K562 (cell line): ENCODE measurements around the gene ZBTB22. TPM values are rescaled to one million over a fixed set of nuclear protein-coding genes. Genes with fewer than 3 reads are reported as not detected.

ENCODE experiments used
- ATAC-seq: fragments of 200-7000 bp; cut with Tn5 transposase; 3 replicates; pipeline ENCODE4 v1.9.1; 2020; ENCODE audit warnings: moderate library complexity
- BruUV-seq: library from RNA; stranded (reverse); fragments of 400-500 nt; replicated peaks from 2 replicates; lab custom pipeline; 2021; lab: Mats Ljungman, UMichigan
- CTCF ChIA-PET: fragments of 300-600 bp; formaldehyde crosslinking; extraction: SDS; loops from one replicate; lab custom pipeline; 2021; ENCODE audit warnings: low intra/inter-chr PET ratio; lab: Yijun Ruan, JAX
- POLR2A ChIA-PET: fragments of 300-600, 350-650 bp; sonication (Branson Sonifier 250); formaldehyde crosslinking; extraction: SDS; loops from one replicate; lab custom pipeline; 2021; ENCODE audit warnings: antibody characterized with exemption, inconsistent platforms; lab: Yijun Ruan, JAX
- DNase-seq, 4 experiments: peaks; one replicate each; pipeline versions ENCODE4 v3.0.0 to v3.0.0-alpha.2; 2011 to 2018; ENCODE audit warnings: low spot score in 3 of 4, mixed read lengths in 3 of 4; ENCODE audit errors: extremely low read depth in 1 of 4
- FAIRE-seq: peaks from 2 replicates; lab custom pipeline; 2011; peaks lifted over from hg19 to GRCh38; lab: Jason Lieb, UNC
- H2AFZ ChIP-seq: 2 replicates; pipeline ENCODE4 v1.6.0; 2011; ENCODE audit warnings: low read depth, low read length, control low read depth, inconsistent platforms
- H3K27ac ChIP-seq: fragments of 200-600 bp; 3 replicates; pipeline ENCODE4 v1.8.0; 2011; ENCODE audit warnings: low read depth, mild to moderate bottlenecking, control low read depth, inconsistent platforms, low read length, moderate library complexity, mixed read lengths; ENCODE audit errors: extremely low read depth
- H3K27me3 ChIP-seq, 2 experiments: fragments of 300-600 bp in 1 of 2; 2 replicates in 1 of 2; 3 replicates in 1 of 2; pipeline versions ENCODE4 v1.6.0 to v1.8.0; 2011; ENCODE audit warnings: inconsistent platforms in 2 of 2, low read length in 2 of 2, mild to moderate bottlenecking in 1 of 2, mixed read lengths in 1 of 2, moderate library complexity in 1 of 2; ENCODE audit not compliant: control insufficient read depth in 2 of 2, insufficient read depth in 2 of 2
- H3K36me3 ChIP-seq: fragments of 300-600 bp; 3 replicates; pipeline ENCODE4 v1.8.0; 2011; ENCODE audit warnings: mild to moderate bottlenecking, low read length, inconsistent platforms; ENCODE audit not compliant: control insufficient read depth, insufficient read depth
- H3K4me1 ChIP-seq, 2 experiments: fragments of 200-600 bp in 1 of 2; replicated peaks in 1 of 2; 2 replicates in 1 of 2; 3 replicates in 1 of 2; pipeline versions ENCODE4 v1.5.1 to v1.8.0; 2011; ENCODE audit warnings: inconsistent platforms in 2 of 2, low read length in 2 of 2, mild to moderate bottlenecking in 1 of 2, mixed read lengths in 1 of 2, moderate library complexity in 1 of 2; ENCODE audit not compliant: control insufficient read depth in 2 of 2, insufficient read depth in 2 of 2
- H3K4me2 ChIP-seq: 2 replicates; pipeline ENCODE4 v1.6.1; 2011; ENCODE audit warnings: low read length, control low read depth, inconsistent platforms, mixed read lengths; ENCODE audit not compliant: insufficient read depth
- H3K4me3 ChIP-seq: fragments of 200-600 bp; sonication (generic), shearing (Covaris generic); 2 replicates; pipeline ENCODE4 v1.5.1; 2016; ENCODE audit warnings: control low read depth, inconsistent platforms
- H3K79me2 ChIP-seq: fragments of 200-600 bp; 3 replicates; pipeline ENCODE4 v1.8.0; 2011; ENCODE audit warnings: low read length, inconsistent platforms; ENCODE audit not compliant: control insufficient read depth, insufficient read depth
- H3K9ac ChIP-seq, 2 experiments: 2 replicates each; pipeline versions ENCODE4 v1.6.0 to v1.6.1; 2011; ENCODE audit warnings: low read depth in 2 of 2, low read length in 2 of 2, control low read depth in 1 of 2, inconsistent platforms in 1 of 2, mild to moderate bottlenecking in 1 of 2, mixed read lengths in 1 of 2; ENCODE audit not compliant: insufficient read depth in 1 of 2
- H3K9me1 ChIP-seq: one replicate; pipeline ENCODE4 v1.6.0; 2011; ENCODE audit warnings: inconsistent platforms, mild to moderate bottlenecking, low read length, moderate library complexity; ENCODE audit not compliant: control insufficient read depth, insufficient read depth
- H3K9me3 ChIP-seq: replicated peaks from 2 replicates; pipeline ENCODE4 v1.5.1; 2011; ENCODE audit warnings: low read depth, low read length, inconsistent platforms; ENCODE audit not compliant: control insufficient read depth, insufficient read depth
- H4K20me1 ChIP-seq: replicated peaks from 2 replicates; pipeline ENCODE4 v1.6.1; 2011; ENCODE audit warnings: low read length, inconsistent platforms, mixed read lengths; ENCODE audit not compliant: control insufficient read depth, insufficient read depth
- CBFA2T2 ChIP-seq: fragments of 450-650 bp; conservative IDR thresholded peaks from 2 replicates; pipeline ENCODE4 v1.6.1; 2017; ENCODE audit warnings: mild to moderate bottlenecking
- HDAC3 ChIP-seq: fragments of 450-650 bp; IDR thresholded peaks from 2 replicates; pipeline ENCODE4 v1.6.1; 2018; ENCODE audit warnings: borderline replicate concordance, mild to moderate bottlenecking, moderate library complexity; ENCODE audit not compliant: partially characterized antibody
- NELFE ChIP-seq: IDR thresholded peaks from 2 replicates; pipeline ENCODE4 v1.6.1; 2011; ENCODE audit warnings: mild to moderate bottlenecking; ENCODE audit not compliant: insufficient read depth, insufficient read length
- NUFIP1 ChIP-seq: fragments of 450-650 bp; IDR thresholded peaks from 2 replicates; pipeline ENCODE4 v1.6.1; 2018; ENCODE audit not compliant: partially characterized antibody
- SIN3A ChIP-seq, 2 experiments: fragments of 150-350 bp in 1 of 2; IDR thresholded peaks; 2 replicates each; pipeline ENCODE4 v1.6.1; 2011 to 2016; ENCODE audit warnings: borderline replicate concordance in 2 of 2, low read depth in 2 of 2, low read length in 2 of 2, mild to moderate bottlenecking in 2 of 2, moderate library complexity in 2 of 2; ENCODE audit not compliant: control insufficient read depth in 1 of 2
- ZNF282 ChIP-seq: sonication (generic); formaldehyde crosslinking; IDR thresholded peaks from 2 replicates; pipeline ENCODE4 v1.8.1; 2023; ENCODE audit warnings: missing genetic modification reagents
- ZNF407 ChIP-seq: fragments of 450-650 bp; IDR thresholded peaks from 2 replicates; pipeline ENCODE4 v1.6.1; 2016; ENCODE audit warnings: low read depth
- ZNF740 ChIP-seq, 3 experiments: fragments of 200-800 bp in 1 of 3; sonication (Bioruptor generic) in 1 of 3; sonication (generic) in 1 of 3; formaldehyde crosslinking in 1 of 3; IDR thresholded peaks; 2 replicates each; pipeline versions ENCODE4 v1.6.1 to v1.8.0; 2016 to 2022; ENCODE audit warnings: mild to moderate bottlenecking in 2 of 3, missing compliant biosample characterization in 2 of 3, missing genetic modification characterization in 2 of 3, missing genetic modification reagents in 1 of 3
- ZNF77 ChIP-seq: fragments of 250-450 bp; sonication (Bioruptor Pico); IDR thresholded peaks from 2 replicates; pipeline ENCODE4 v1.5.0; 2020
- ZNF785 ChIP-seq: fragments of 250-450 bp; sonication (Bioruptor Pico); IDR thresholded peaks from 2 replicates; pipeline ENCODE4 v1.4.0; 2020; ENCODE audit warnings: mild to moderate bottlenecking
- WGBS: fragments of 100-300 bp; shearing (Covaris generic); methylation state at CpG from one replicate; pipeline ENCODE4 v1.1.6; 2016; ENCODE audit warnings: low coverage, mixed read lengths; ENCODE audit not compliant: insufficient coverage; ENCODE audit errors: missing lambda C conversion rate; 5-methylcytosine and 5-hydroxymethylcytosine counted together
- in situ Hi-C: fragments of 300-500 bp; cut with MboI; formaldehyde crosslinking; loops from 4 replicates; pipeline ENCODE4 v1.15.0; 2018; ENCODE audit warnings: inconsistent platforms, mixed read lengths
- intact Hi-C: fragments of 100-400 bp; cut with micrococcal nuclease; formaldehyde crosslinking; loops from 2 replicates; pipeline ENCODE4 v1.14.2; 2022
- polyA plus RNA-seq, 8 experiments: library from polyadenylated mRNA; depleted of rRNA in 4 of 8; stranded (reverse) in 5 of 8; unstranded in 3 of 8; fragments of >200 nt; fragmentation: Nextera tagmentation in 2 of 8; fragmentation: Illumina TruSeq in 1 of 8; extraction: Ambion mirVana in 2 of 8; extraction: Trizol in 1 of 8; gene quantifications; 2 replicates each; pipeline versions ENCODE4 v1.2.1 to v1.2.3, GENCODE V29; 2011 to 2014; ENCODE audit warnings: inconsistent platforms in 1 of 8, missing spikeins in 1 of 8
- total RNA-seq, 7 experiments: library from RNA; depleted of rRNA in 6 of 7; stranded (reverse); fragments of >200 nt in 6 of 7; fragmentation: Illumina TruSeq in 2 of 7; extraction: Trizol in 2 of 7; gene quantifications; 2 replicates each; pipeline versions ENCODE4 v1.2.1 to v1.2.3, GENCODE V29; 2011 to 2021; ENCODE audit warnings: low replicate concordance in 1 of 7

ZBTB22 gene
- total and polyA plus RNA-seq, 9 of the 15 experiments (the other 6 are each of a cell fraction or from before 2014, with no cell fraction given), result 0.21 to 11.9 (median 7.1) TPM

DNA sequence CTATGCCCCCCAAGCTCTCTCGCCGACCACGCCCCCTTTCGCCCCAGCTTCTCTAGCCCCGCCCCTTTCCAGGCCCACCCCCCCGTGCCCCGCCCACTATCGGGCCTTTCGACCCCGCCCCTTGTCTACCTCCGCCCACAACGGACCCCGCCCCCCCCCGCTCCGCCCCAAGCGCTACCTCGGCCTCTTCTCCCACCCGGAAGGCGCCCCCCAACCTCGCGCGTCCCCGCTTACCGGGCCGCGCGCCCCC lies 200 bp downstream of the ZBTB22 start:
- BruUV-seq, result no TSS peak
- Histone ChIP-seq H4K20me1 (peaks cover 6% of the 10 kb centered on the region; the same call in 1 of the 2 replicates), H3K27me3 (no peaks in the 10 kb centered on the region), H3K27ac (peak overlapping the region; percentile 79; the same call in 1 of the 3 replicates), H2AFZ (no peak overlapping the region), H3K9me1 (peaks cover 3% of the 10 kb centered on the region), H3K4me1 (peaks cover 56 to 81% of the 10 kb centered on the region in 2 experiments), H3K9me3 (no peaks in the 10 kb centered on the region), H3K79me2 (peaks cover 65% of the 10 kb centered on the region), H3K36me3 (peaks cover 43% of the 10 kb centered on the region), H3K9ac (no peak overlapping the region; a peak in 1 of 4 replicates), H3K4me3 (peak overlapping the region; percentile 63), H3K4me2 (peak overlapping the region; percentile 77)
- TF ChIP-seq SIN3A (IDR thresholded peaks at IDR 0.05; ENCODE audit: borderline replicate concordance in 2 of 2, control insufficient read depth in 1 of 2, low read depth in 2 of 2, low read length in 2 of 2) (peak in 1 of 2 experiments; percentile 58; a peak in 1 of 4 replicates), ZNF282 (CRISPR knock-in tag) (no peak), NUFIP1 (no peak), NELFE (no peak), ZNF77 (CRISPR knock-in tag) (no peak), ZNF740 (CRISPR knock-in tag; IDR thresholded peaks at IDR 0.05) (no peak), ZNF740 (tag; IDR thresholded peaks at IDR 0.05) (peak in 1 of 2 experiments; percentile 78; a peak in 1 of 4 replicates), CBFA2T2 (no peak), ZNF785 (CRISPR knock-in tag) (no peak), HDAC3 (no peak), ZNF407 (no peak)
- intact Hi-C loops, result loop anchor here (1.0 kb wide), 1 partner anchor 45 kb away; the partner anchor contains the start of gene RPS18
- in situ Hi-C loops, result no loop called here
- FAIRE-seq (no peak), DNase-seq (peak in 3 of 4 experiments; percentile 94 to 96 (median 95)), ATAC-seq (no peak)
- POLR2A ChIA-PET, result interaction anchor here (0.5 to 2.6 kb wide), 16 partner anchors 10 to 345 kb away, joined by 3 to 32 read pairs (median 3); partner anchors contain the start of genes B3GALT4, CUTA, HLA-DPB1 and RGL2
- CTCF ChIA-PET, result no interaction called here
- 0% methylated on average over 4 of the region's 27 CpGs for WGBS
